HepG2 (cell line): ENCODE data around the gene DNAJC4. TPM values are rescaled to one million over a fixed set of nuclear protein-coding genes. Genes with fewer than 3 reads are reported as not detected.

Experiments used
- ATAC-seq: fragments of 200-7000 bp; cut with Tn5 transposase; 3 replicates; pipeline ENCODE4 v1.9.1; 2020; ENCODE audit warnings: mild to moderate bottlenecking, moderate library complexity
- BruUV-seq: library from RNA; stranded (reverse); fragments of 400-500 nt; replicated peaks from 2 replicates; lab custom pipeline; 2021; lab: Mats Ljungman, UMichigan
- CTCF ChIA-PET: fragments of 300-600 bp; formaldehyde crosslinking; extraction: SDS; loops from one replicate; lab custom pipeline; 2021; ENCODE audit warnings: low total read pairs, inconsistent platforms, low intra/inter-chr PET ratio; lab: Yijun Ruan, JAX
- POLR2A ChIA-PET: fragments of 350-600 bp; sonication (Branson Sonifier 250); formaldehyde crosslinking; loops from one replicate; lab custom pipeline; 2020; ENCODE audit warnings: antibody characterized with exemption, inconsistent platforms; lab: Yijun Ruan, JAX
- DNase-seq: peaks from one replicate; pipeline ENCODE4 v3.0.0-alpha.2; 2015; ENCODE audit warnings: low spot score
- FAIRE-seq: peaks from 3 replicates; lab custom pipeline; 2011; peaks lifted over from hg19 to GRCh38; lab: Jason Lieb, UNC
- H2AFZ ChIP-seq: one replicate; pipeline ENCODE4 v1.6.1; 2011; ENCODE audit warnings: low read length, inconsistent platforms
- H3K27ac ChIP-seq: fragments of 300-600 bp; 3 replicates; pipeline ENCODE4 v1.8.0; 2011; ENCODE audit warnings: mixed run types, mild to moderate bottlenecking, mixed read lengths, low read length, inconsistent platforms; ENCODE audit not compliant: insufficient read depth; ENCODE audit errors: extremely low read length
- H3K27me3 ChIP-seq, 2 experiments: fragments of 200-600 bp in 1 of 2; 2 replicates in 1 of 2; 3 replicates in 1 of 2; pipeline versions ENCODE4 v1.6.0 to v1.8.0; 2011; ENCODE audit warnings: low read length in 2 of 2, mild to moderate bottlenecking in 2 of 2, moderate library complexity in 2 of 2, inconsistent platforms in 1 of 2; ENCODE audit not compliant: insufficient read depth in 2 of 2, control insufficient read depth in 1 of 2
- H3K36me3 ChIP-seq, 2 experiments: fragments of 200-600 bp in 1 of 2; replicated peaks in 1 of 2; 2 replicates in 1 of 2; 3 replicates in 1 of 2; pipeline versions ENCODE4 v1.5.1 to v1.8.0; 2011; ENCODE audit warnings: low read length in 2 of 2, inconsistent platforms in 1 of 2; ENCODE audit not compliant: insufficient read depth in 2 of 2, control insufficient read depth in 1 of 2
- H3K4me1 ChIP-seq: 2 replicates; pipeline ENCODE4 v1.5.1; 2012; ENCODE audit warnings: low read length, inconsistent platforms; ENCODE audit not compliant: insufficient read depth
- H3K4me2 ChIP-seq: 2 replicates; pipeline ENCODE4 v1.6.0; 2011; ENCODE audit warnings: low read depth, low read length, inconsistent platforms
- H3K4me3 ChIP-seq, 3 experiments: fragments of 200-600 bp in 1 of 3; sonication (generic), shearing (Covaris generic) in 1 of 3; replicated peaks in 1 of 3; 2 replicates each; pipeline ENCODE4 v1.5.1; 2011 to 2016; ENCODE audit warnings: low read length in 3 of 3, inconsistent platforms in 2 of 3, low read depth in 2 of 3, mild to moderate bottlenecking in 2 of 3, control low read depth in 1 of 3, mixed read lengths in 1 of 3; ENCODE audit not compliant: insufficient read depth in 1 of 3
- H3K79me2 ChIP-seq: one replicate; pipeline ENCODE4 v1.6.1; 2011; ENCODE audit warnings: low read length, inconsistent platforms; ENCODE audit not compliant: insufficient read depth
- H3K9ac ChIP-seq: 2 replicates; pipeline ENCODE4 v1.6.0; 2011; ENCODE audit warnings: mild to moderate bottlenecking, low read depth, low read length, inconsistent platforms; ENCODE audit not compliant: insufficient read depth
- H3K9me3 ChIP-seq: 2 replicates; pipeline ENCODE4 v1.5.1; 2012; ENCODE audit warnings: mild to moderate bottlenecking, low read length
- H4K20me1 ChIP-seq: 2 replicates; pipeline ENCODE4 v1.6.0; 2011; ENCODE audit warnings: inconsistent platforms, mild to moderate bottlenecking, low read length, moderate library complexity; ENCODE audit not compliant: insufficient read depth
- CTCF ChIP-seq: sonication (generic); formaldehyde crosslinking; IDR thresholded peaks from 2 replicates; pipeline ENCODE4 v1.5.0; 2020; ENCODE audit warnings: mild to moderate bottlenecking, missing genetic modification reagents, moderate library complexity
- HDAC2 ChIP-seq: sonication (generic); formaldehyde crosslinking; IDR thresholded peaks from 2 replicates; pipeline ENCODE4 v1.4.0; 2020; ENCODE audit warnings: missing genetic modification reagents
- JARID2 ChIP-seq: sonication (generic); formaldehyde crosslinking; IDR thresholded peaks from 2 replicates; pipeline ENCODE4 v1.8.1; 2023; ENCODE audit warnings: missing genetic modification reagents, inconsistent platforms; ENCODE audit not compliant: insufficient replicate concordance
- KMT2B ChIP-seq: IDR thresholded peaks from 2 replicates; pipeline ENCODE4 v1.6.1; 2016; ENCODE audit warnings: missing genetic modification reagents, missing compliant biosample characterization
- MTERF4 ChIP-seq: sonication (generic); formaldehyde crosslinking; IDR thresholded peaks from 2 replicates; pipeline ENCODE4 v1.8.0; 2023; ENCODE audit warnings: mild to moderate bottlenecking, missing genetic modification reagents
- NFE2L2 ChIP-seq: fragments of 150-350 bp; IDR thresholded peaks from 2 replicates; pipeline ENCODE4 v1.6.1; 2014; ENCODE audit warnings: low read length
- NKX3-1 ChIP-seq: sonication (generic); formaldehyde crosslinking; IDR thresholded peaks from 2 replicates; pipeline ENCODE4 v1.5.0; 2020; ENCODE audit warnings: missing genetic modification reagents
- REPIN1 ChIP-seq: sonication (generic); formaldehyde crosslinking; IDR thresholded peaks from 2 replicates; pipeline ENCODE4 v1.8.0; 2022; ENCODE audit warnings: missing genetic modification reagents, low read depth, mild to moderate bottlenecking, borderline replicate concordance
- SNAPC4 ChIP-seq: sonication (generic); formaldehyde crosslinking; IDR thresholded peaks from 2 replicates; pipeline ENCODE4 v1.4.0; 2020; ENCODE audit warnings: mild to moderate bottlenecking, missing genetic modification reagents
- ZBTB38 ChIP-seq: sonication (generic); formaldehyde crosslinking; IDR thresholded peaks from 2 replicates; pipeline ENCODE4 v1.5.1; 2020; ENCODE audit warnings: mild to moderate bottlenecking, missing genetic modification reagents
- ZC3H13 ChIP-seq: sonication (generic); formaldehyde crosslinking; IDR thresholded peaks from 2 replicates; pipeline ENCODE4 v1.8.1; 2023; ENCODE audit warnings: mild to moderate bottlenecking, missing genetic modification reagents, moderate library complexity
- ZHX1 ChIP-seq: sonication (generic); formaldehyde crosslinking; IDR thresholded peaks from 2 replicates; pipeline ENCODE4 v1.8.1; 2022; ENCODE audit warnings: low read depth, mild to moderate bottlenecking, missing genetic modification reagents
- ZNF557 ChIP-seq: sonication (generic); formaldehyde crosslinking; IDR thresholded peaks from 2 replicates; pipeline ENCODE4 v1.4.0; 2020; ENCODE audit warnings: missing genetic modification reagents
- ZSCAN20 ChIP-seq: sonication (generic); formaldehyde crosslinking; IDR thresholded peaks from 2 replicates; pipeline ENCODE4 v1.4.0; 2020; ENCODE audit warnings: missing genetic modification reagents, mild to moderate bottlenecking, borderline replicate concordance
- WGBS: methylation state at CpG from one replicate; pipeline ENCODE4 v1.1.6; 2017; ENCODE audit warnings: low lambda C conversion rate; 5-methylcytosine and 5-hydroxymethylcytosine counted together
- in situ Hi-C: cut with HindIII; loops from 2 replicates; pipeline ENCODE4 v1.10.0; 2017; ENCODE audit warnings: low pct_unique_long_range_greater_than_20kb; ENCODE audit not compliant: extremely low pct_ligation_motif_present
- intact Hi-C: fragments of 100-400 bp; cut with micrococcal nuclease; formaldehyde crosslinking; loops from one replicate; pipeline ENCODE4 v1.10.0; 2022; ENCODE audit not compliant: unreplicated experiment
- polyA plus RNA-seq, 8 experiments: library from polyadenylated mRNA; depleted of rRNA in 3 of 8; stranded (reverse) in 7 of 8; unstranded in 1 of 8; fragments of >200 nt; fragmentation: Illumina TruSeq in 4 of 8; extraction: Trizol in 4 of 8; gene quantifications; 2 replicates each; pipeline versions ENCODE4 v1.2.1 to v1.2.3, GENCODE V29; 2011 to 2016; ENCODE audit warnings: low read depth in 4 of 8, missing spikeins in 1 of 8, mixed read lengths in 1 of 8; ENCODE audit not compliant: insufficient read depth in 1 of 8
- total RNA-seq, 5 experiments: library from RNA; depleted of rRNA; stranded (reverse); fragments of >200 nt; fragmentation: Illumina TruSeq; extraction: Trizol; gene quantifications; 2 replicates each; pipeline ENCODE4 v1.2.3, GENCODE V29; 2016; ENCODE audit warnings: low read depth in 1 of 5

DNAJC4 gene
- total and polyA plus RNA-seq, 2 of the 13 experiments (the other 11 are each of a cell fraction or from before 2014, with no cell fraction given): 10.3 to 60.8 TPM

GRCh38 chr11:64229744-64230170 lies 591 bp upstream of the DNAJC4 start:
- FAIRE-seq: no peak
- H3K27ac ChIP-seq: peak overlapping the region; percentile 75
- H3K9ac ChIP-seq: peak overlapping the region; percentile 51
- peaks cover 58% of the 10 kb centered on the region for H3K4me1 ChIP-seq
- intact Hi-C loops (no loop called here), in situ Hi-C loops (no loop called here)
- no peaks in the 10 kb centered on the region for H4K20me1 ChIP-seq
- no peak for ATAC-seq
- no peaks in the 10 kb centered on the region for H3K27me3 ChIP-seq
- no peak for DNase-seq
- CTCF ChIA-PET: no interaction called here
- H3K4me2 ChIP-seq: peak overlapping the region; percentile 88
- BruUV-seq: no TSS peak
- peak overlapping the region; percentile 94 to 96 (median 95) for H3K4me3 ChIP-seq
- H3K36me3 ChIP-seq: no peaks in the 10 kb centered on the region
- no peak overlapping the region for H2AFZ ChIP-seq
- WGBS: 45% methylated on average over 8 of the region's 13 CpGs
- POLR2A ChIA-PET: interaction anchor here (1.3 to 2.6 kb wide), 2 partner anchors 11 kb away, joined by 6 to 8 read pairs; partner anchors contain the start of gene FKBP2
- H3K9me3 ChIP-seq: no peaks in the 10 kb centered on the region
- no peaks in the 10 kb centered on the region for H3K79me2 ChIP-seq
- TF ChIP-seq ZBTB38 (CRISPR knock-in tag) (0 out of 2 replicates have a peak, but pooled peaks have one; percentile 4), NKX3-1 (CRISPR knock-in tag) (0 out of 2 replicates have a peak, but pooled peaks have one; percentile 43), CTCF (CRISPR knock-in tag) (no peak), JARID2 (CRISPR knock-in tag) (no peak), ZSCAN20 (CRISPR knock-in tag) (no peak), NFE2L2 (no peak), SNAPC4 (CRISPR knock-in tag) (no peak), ZHX1 (CRISPR knock-in tag) (no peak), KMT2B (CRISPR knock-in tag) (no peak), MTERF4 (CRISPR knock-in tag) (no peak), ZNF557 (CRISPR knock-in tag) (no peak), REPIN1 (CRISPR knock-in tag) (no peak), ZC3H13 (CRISPR knock-in tag) (0 out of 2 replicates have a peak, but pooled peaks have one; percentile 1), HDAC2 (CRISPR knock-in tag) (no peak)
